ENCODE data around the gene FHIT.

DNA sequence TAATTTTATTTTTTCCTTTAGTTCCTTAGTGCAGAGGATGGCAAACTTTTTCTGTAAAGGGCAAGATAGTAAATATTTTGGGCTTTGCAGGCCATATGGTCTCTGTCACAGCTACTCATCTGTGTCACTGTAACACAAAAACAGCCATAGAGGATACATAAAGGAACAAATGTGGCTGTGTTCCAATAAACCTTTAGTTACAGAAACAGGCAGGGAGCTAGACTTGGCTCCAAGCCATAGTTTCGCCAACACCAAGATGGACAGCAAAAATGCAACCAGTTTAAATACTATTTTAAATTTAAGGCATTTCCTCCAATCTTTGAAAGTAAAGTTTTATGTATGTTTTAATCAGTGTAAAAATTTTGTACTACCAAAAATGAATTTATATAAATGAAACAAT is 753.4 kb downstream of the FHIT start:
- TF ChIP-seq, protein P1, sequence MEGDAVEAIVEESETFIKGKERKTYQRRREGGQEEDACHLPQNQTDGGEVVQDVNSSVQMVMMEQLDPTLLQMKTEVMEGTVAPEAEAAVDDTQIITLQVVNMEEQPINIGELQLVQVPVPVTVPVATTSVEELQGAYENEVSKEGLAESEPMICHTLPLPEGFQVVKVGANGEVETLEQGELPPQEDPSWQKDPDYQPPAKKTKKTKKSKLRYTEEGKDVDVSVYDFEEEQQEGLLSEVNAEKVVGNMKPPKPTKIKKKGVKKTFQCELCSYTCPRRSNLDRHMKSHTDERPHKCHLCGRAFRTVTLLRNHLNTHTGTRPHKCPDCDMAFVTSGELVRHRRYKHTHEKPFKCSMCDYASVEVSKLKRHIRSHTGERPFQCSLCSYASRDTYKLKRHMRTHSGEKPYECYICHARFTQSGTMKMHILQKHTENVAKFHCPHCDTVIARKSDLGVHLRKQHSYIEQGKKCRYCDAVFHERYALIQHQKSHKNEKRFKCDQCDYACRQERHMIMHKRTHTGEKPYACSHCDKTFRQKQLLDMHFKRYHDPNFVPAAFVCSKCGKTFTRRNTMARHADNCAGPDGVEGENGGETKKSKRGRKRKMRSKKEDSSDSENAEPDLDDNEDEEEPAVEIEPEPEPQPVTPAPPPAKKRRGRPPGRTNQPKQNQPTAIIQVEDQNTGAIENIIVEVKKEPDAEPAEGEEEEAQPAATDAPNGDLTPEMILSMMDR (IDR thresholded peaks at IDR 0.05; ENCODE audit: insufficient read depth, low read length, poor library complexity, severe bottlenecking): no peak
- TF ChIP-seq EZH2phosphoT487 (conservative IDR thresholded peaks at IDR 0.05; ENCODE audit: low read length): no peak
